HEK293T (cell line): ENCODE measurements around the gene PDE6H.

Source experiments
- BHLHE40 ChIP-seq: fragments of 450-650 bp; IDR thresholded peaks from 2 replicates; pipeline ENCODE4 v1.6.1; 2016; ENCODE audit warnings: mild to moderate bottlenecking, moderate library complexity, borderline replicate concordance
- ELF4 ChIP-seq: fragments of 450-650 bp; IDR thresholded peaks from 2 replicates; pipeline ENCODE4 v1.6.1; 2017; ENCODE audit warnings: antibody characterized with exemption
- FOXA1 ChIP-seq: fragments of 450-650 bp; IDR thresholded peaks from 2 replicates; pipeline ENCODE4 v1.6.1; 2016; ENCODE audit warnings: mild to moderate bottlenecking
- FOXM1 ChIP-seq: fragments of 450-650 bp; IDR thresholded peaks from 2 replicates; pipeline ENCODE4 v1.6.1; 2017; ENCODE audit warnings: mild to moderate bottlenecking, borderline replicate concordance
- LEF1 ChIP-seq: fragments of 450-650 bp; IDR thresholded peaks from 2 replicates; pipeline ENCODE4 v1.6.1; 2017; ENCODE audit warnings: mild to moderate bottlenecking, borderline replicate concordance
- NFRKB ChIP-seq: fragments of 450-650 bp; IDR thresholded peaks from 2 replicates; pipeline ENCODE4 v1.6.1; 2016; ENCODE audit warnings: mild to moderate bottlenecking, moderate library complexity
- SP1 ChIP-seq: fragments of 450-650 bp; IDR thresholded peaks from 2 replicates; pipeline ENCODE4 v1.6.1; 2017
- SUZ12 ChIP-seq: fragments of 450-650 bp; IDR thresholded peaks from 2 replicates; pipeline ENCODE4 v1.6.1; 2016; ENCODE audit warnings: mild to moderate bottlenecking
- TARDBP ChIP-seq: fragments of 450-650 bp; IDR thresholded peaks from 2 replicates; pipeline ENCODE4 v1.6.1; 2016
- ZNF384 ChIP-seq: fragments of 450-650 bp; IDR thresholded peaks from 2 replicates; pipeline ENCODE4 v1.6.1; 2016

- TF ChIP-seq TARDBP: no peak
- no peak for TF ChIP-seq ZNF384
- no peak for TF ChIP-seq BHLHE40
- no peak for TF ChIP-seq FOXM1
- TF ChIP-seq SUZ12: no peak
- no peak for TF ChIP-seq ELF4
- no peak for TF ChIP-seq FOXA1
- TF ChIP-seq SP1: no peak
- TF ChIP-seq NFRKB: no peak
- TF ChIP-seq LEF1: no peak
These were observed 4.4 kb upstream of the PDE6H start for GRCh38 chr12:14968478-14968877.
